ENCODE results near the gene PPP6R1.

The PPP6R1 gene

GRCh38 chr19:55244004-55244680 is 14.7 kb downstream of the PPP6R1 start:
- no peak for DNase-seq (ENCODE audit: low read depth)

DNA sequence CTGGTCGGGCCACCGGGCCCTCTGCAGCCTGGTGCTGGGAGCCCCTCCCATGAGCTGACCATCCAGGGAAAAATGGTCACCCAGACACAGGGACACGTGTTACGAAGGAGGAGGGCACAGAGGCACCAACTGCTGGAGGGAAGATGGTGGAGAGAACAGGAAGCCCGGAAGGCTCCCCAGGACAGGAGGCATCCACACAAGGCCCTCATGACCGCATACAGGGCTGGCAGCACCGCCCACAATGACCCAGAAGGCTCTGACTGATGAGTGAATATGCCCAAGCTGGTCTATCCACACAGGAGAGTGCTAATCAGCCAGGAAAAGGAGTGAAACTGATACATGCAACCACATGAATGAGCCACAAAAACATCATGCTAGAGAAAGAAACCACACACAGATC is 16.3 kb downstream of the PPP6R1 start:
- no peak for DNase-seq (ENCODE audit: low read depth)

DNA sequence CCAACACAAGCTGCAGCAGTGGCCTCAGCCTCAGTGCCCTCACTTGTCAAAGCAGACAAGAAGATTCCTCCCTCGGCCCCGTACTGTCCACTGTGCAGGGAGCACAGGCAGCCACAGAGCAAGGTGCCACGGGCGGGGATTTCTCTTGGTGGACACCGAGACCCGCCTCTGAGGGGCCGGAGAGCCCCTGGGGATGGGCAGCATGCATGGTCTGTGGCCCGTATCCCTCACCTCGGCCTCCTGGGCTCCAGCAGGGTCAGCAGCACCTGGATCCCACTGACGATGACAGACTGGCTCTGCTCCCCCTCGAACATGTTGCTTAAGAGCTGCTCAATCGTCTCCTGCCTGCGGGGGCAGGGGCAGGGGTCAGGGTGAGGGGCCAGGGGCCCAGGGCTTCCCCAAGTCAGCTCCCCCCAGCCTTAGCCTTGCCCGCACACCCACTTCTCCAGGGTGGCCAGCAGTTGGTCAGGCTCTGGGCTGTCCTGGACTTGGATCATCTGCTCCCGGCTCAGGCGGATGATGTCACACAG is 16.8 kb downstream of the PPP6R1 start:
- DNase-seq (ENCODE audit: low read depth), result no peak

- DNase-seq (ENCODE audit: low read depth), result no peak
These were observed 17.5 kb downstream of the PPP6R1 start for GRCh38 chr19:55241143-55241934.

DNA sequence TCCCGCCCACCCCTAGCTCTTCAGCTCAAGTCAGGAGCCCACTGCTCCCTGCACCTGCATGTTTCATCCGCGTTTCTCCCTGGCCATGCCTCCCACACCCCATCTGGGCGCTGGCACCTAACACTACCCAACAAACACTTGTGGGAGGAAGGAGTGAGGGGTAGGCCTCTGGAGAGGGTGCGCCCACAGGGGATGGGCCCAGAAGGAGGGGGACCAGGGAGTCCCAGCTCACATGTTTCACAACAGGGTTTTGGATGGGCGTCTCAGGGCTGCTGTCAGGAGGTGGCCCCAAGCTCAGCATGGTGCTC is 18.1 kb downstream of the PPP6R1 start:
- DNase-seq (ENCODE audit: low read depth), result no peak

DNA sequence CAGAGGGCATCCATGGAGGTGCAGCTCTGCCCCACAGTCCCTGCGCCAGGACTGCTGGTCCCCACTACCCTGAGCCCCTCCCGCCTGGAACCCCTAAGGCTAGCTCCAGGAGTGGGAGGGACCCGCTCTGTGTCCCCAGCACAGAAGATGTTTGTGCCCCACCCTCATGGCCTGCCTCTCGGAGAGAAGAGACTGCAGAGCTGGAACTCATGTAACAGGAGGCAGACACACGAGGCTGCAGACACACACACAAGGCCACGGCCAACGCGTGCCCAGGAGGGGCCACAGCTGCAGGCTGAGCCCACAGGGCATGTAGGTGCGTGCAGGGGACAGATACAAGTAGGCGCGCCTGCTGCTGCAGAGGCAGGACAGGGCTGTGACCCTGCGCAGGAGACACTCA is 19.8 kb downstream of the PPP6R1 start:
- no peak for DNase-seq (ENCODE audit: low read depth)

DNA sequence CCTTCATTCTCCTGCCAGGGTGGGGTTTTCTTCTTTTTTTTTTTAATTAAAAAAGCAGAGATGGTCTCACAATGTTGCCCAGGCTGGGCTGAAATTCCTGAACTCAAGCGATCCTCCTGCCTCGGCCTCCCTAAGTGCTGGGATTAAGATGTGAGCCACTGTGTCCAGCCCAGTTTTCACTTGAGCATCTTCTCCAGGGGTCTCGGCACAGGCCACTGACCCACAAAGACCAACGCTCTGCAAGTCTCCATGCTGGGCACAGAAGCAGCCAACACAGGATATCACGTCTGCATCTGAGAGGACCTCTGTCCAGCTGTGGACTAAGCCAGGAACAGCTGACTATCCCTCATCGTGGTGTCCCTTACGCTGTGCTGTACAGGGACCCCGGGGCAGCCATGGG is 20.8 kb downstream of the PPP6R1 start:
- DNase-seq (ENCODE audit: low read depth), result no peak

GRCh38 chr19:55232986-55233385 is 25.8 kb downstream of the PPP6R1 start:
- no peak for DNase-seq (ENCODE audit: low read depth)

- no peak for DNase-seq (ENCODE audit: low read depth)
These were observed 26.6 kb downstream of the PPP6R1 start for GRCh38 chr19:55232286-55232602.

DNA sequence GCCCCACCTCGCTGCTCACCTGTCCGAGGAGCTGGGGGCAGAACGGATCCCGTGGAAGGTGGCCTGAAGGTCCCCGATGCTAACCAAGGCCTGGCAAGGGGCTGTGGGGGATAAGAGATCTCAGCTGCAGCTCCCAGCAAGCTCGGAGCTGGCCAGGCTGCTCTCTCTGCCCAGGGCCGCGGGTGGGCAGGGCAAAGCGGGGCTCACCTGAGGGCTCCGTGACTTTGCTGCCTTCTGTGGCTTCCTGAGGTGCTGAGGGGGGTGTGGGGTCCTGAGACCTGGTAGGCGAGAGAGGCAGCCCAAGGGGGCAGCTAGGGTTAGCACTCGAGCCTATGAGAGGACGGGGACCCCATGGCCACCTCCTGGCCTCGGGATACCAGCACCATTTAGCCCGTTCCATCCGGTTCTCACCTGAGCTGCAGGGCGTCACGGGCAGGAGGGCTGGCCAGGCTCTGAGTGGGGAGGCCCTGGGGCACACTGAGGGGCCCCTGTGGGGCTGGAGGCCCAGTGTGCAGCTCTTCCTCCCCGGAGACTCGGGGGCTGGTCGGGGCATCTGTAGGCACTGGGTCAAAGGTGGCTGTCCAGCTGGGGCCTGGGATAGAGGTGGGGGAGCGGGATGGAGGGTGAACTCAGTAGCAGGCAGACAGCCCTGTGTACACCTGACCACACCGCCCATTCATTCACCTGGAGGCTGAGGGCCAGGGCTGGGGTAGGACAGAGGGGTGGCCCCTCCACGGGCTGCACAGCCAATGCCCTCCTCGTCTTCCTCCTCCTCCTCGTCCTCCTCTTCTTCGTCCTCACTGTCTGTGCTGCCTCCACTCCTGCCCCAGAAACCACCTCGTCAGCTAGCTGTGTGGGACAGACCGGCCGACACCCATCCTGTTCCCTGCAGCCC is 27.2 kb downstream of the PPP6R1 start:
- no peak for DNase-seq (ENCODE audit: low read depth)

DNA sequence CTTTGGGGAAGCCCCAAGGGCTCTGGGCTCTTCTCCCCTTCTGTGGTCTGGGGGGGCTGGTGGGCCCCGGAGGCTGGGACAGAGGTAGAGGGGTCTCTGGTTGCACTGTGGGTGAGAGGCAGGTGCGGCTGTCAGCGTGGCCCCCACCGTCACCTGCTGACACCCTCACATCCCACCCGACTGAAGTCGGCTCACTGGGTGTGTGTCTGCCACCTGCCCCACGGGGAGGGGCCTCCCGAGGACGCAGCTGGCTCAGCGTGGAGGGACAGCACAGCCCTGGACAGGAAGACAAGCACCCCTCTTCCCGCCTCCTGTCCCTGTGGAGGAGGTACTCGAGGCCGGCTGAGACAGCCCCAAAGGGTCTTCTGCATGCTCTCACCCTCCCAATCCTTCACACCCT is 28.0 kb downstream of the PPP6R1 start:
- DNase-seq (ENCODE audit: low read depth), result no peak

DNA sequence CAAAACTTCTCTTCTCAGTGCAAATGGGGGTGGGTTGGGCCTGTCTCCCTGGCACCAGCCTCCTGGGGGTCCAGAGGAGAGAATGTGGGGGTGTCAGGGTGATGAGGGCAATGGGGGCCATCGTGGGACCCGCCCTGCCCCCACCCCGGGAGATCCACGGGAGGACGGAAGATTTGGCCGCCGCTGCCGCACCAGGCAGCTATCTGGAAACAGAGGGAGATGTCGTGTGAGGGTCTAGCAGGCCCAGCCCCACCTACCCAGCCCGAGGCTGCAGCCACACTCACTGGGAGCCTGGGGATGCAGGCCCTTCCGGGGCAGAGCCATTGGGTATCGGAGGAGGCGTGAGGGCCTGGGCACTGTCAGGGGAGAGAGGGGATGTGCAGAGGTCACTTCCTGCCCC is 28.5 kb downstream of the PPP6R1 start:
- DNase-seq (ENCODE audit: low read depth), result no peak

GRCh38 chr19:55229789-55230182 is 29.0 kb downstream of the PPP6R1 start:
- DNase-seq (ENCODE audit: low read depth), result no peak

- DNase-seq (ENCODE audit: low read depth), result no peak
These were observed 29.6 kb downstream of the PPP6R1 start for GRCh38 chr19:55229145-55229788.

GRCh38 chr19:55228403-55229031 is 30.3 kb downstream of the PPP6R1 start, which contains the start of gene TMEM86B:
Gene TMEM86B (minus strand): TSS chr19:55228763. CDS start chr19:55228741, 22 bp downstream.
- DNase-seq (ENCODE audit: low read depth), result no peak

DNA sequence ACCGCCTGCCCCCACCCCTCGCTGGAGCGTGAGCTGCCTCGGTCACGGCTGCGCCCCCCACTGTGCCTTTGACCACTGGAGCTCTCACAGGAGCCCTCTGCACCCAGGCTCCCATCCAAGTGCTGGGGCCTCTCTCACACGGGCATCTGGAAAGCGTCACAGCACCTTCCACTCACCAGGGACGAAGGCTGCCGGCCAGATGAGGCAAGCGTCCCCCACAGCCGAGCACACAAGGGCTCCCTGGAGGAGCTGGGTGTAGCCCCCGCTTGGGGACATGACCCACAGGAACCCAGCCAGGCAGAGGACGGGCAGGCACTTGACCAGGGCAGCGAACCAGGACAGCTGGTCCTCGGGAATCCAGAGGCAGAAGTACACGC is 30.8 kb downstream of the PPP6R1 start:
- no peak for DNase-seq (ENCODE audit: low read depth)

- DNase-seq (ENCODE audit: low read depth), result no peak
These were observed 31.4 kb downstream of the PPP6R1 start for GRCh38 chr19:55227241-55228014.

- no peak for DNase-seq (ENCODE audit: low read depth)
These were observed 32.0 kb downstream of the PPP6R1 start for GRCh38 chr19:55226788-55227187.

DNA sequence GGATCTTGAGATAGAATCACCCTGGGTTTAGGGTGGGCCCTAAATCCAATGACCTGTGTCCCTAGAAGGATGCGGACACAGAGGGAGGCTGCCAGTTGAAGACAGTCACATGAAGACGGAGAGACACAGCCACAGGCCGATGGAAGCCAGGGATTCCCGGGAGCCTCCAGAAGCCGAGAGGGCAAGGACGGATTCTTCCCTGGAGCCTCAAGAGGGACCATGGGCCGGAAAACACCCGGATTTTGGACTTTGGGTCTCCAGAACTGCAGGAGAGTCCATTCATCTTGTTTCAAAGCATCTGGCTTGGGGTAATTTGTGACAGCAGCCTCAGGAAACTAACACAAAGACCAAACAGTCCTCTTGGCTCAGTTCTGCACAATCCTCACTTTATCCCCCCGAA is 32.5 kb downstream of the PPP6R1 start:
- no peak for DNase-seq (ENCODE audit: low read depth)

DNA sequence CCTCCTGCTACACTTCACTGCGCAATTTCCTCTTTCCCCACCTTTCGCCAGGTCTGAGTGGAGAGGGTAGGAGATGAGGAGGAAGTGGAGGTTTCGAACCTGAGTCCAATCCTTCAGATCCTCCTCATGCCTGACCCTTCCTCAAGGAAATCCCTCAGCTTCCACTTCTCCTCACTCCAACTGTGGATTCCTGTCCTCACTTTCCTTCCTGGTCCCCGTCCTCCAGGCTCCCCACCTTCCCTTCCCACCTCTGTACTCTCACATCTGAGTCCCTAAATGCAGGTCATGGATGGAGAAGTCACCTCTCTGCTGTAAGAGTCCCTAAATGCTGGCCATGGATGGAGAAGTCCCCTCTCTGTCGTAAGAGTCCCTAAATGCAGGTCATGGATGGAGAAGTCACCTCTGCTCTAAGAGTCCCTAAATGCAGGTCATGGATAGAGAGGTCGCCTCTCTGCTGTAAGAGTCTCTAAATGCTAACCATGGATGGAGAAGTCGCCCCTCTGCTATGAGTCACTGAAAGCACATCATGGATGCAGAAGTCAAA is 33.3 kb downstream of the PPP6R1 start:
- DNase-seq (ENCODE audit: low read depth), result no peak

All from HS-5 (cell line).